Bronchial epithelial cell (primary cell): Measurements from ENCODE around the gene PIAS4. TPM values are rescaled to one million over a fixed set of nuclear protein-coding genes. Genes with fewer than 3 reads are reported as not detected.

Experiments used
- DNase-seq: peaks from one replicate; pipeline ENCODE4 v3.0.0-alpha.2; 2010; ENCODE audit warnings: low read depth
- FAIRE-seq: peaks from 2 replicates; lab custom pipeline; 2011; peaks lifted over from hg19 to GRCh38; lab: Jason Lieb, UNC
- H3K27me3 ChIP-seq: 2 replicates; pipeline ENCODE4 v1.5.1; 2011; ENCODE audit warnings: low read length; ENCODE audit not compliant: control insufficient read depth, insufficient read depth
- H3K36me3 ChIP-seq: 2 replicates; pipeline ENCODE4 v1.5.1; 2011; ENCODE audit warnings: low read length; ENCODE audit not compliant: control insufficient read depth, insufficient read depth
- H3K4me3 ChIP-seq: 2 replicates; pipeline ENCODE4 v1.5.1; 2011; ENCODE audit warnings: mild to moderate bottlenecking, low read depth, low read length, control low read depth
- total RNA-seq: library from RNA; depleted of rRNA; stranded (reverse); fragments of >200 nt; gene quantifications from 2 replicates; pipeline ENCODE4 v1.2.1, GENCODE V29; 2014
- TF ChIP-seq, protein P1 (sequence below): IDR thresholded peaks from 2 replicates; pipeline ENCODE4 v1.5.1; 2011; ENCODE audit warnings: mild to moderate bottlenecking, moderate library complexity, low read length, control low read depth, inconsistent platforms; ENCODE audit not compliant: insufficient read depth, severe bottlenecking

The PIAS4 gene
- total RNA-seq, 1 donor from 2014 or later, result 10.0 TPM

DNA sequence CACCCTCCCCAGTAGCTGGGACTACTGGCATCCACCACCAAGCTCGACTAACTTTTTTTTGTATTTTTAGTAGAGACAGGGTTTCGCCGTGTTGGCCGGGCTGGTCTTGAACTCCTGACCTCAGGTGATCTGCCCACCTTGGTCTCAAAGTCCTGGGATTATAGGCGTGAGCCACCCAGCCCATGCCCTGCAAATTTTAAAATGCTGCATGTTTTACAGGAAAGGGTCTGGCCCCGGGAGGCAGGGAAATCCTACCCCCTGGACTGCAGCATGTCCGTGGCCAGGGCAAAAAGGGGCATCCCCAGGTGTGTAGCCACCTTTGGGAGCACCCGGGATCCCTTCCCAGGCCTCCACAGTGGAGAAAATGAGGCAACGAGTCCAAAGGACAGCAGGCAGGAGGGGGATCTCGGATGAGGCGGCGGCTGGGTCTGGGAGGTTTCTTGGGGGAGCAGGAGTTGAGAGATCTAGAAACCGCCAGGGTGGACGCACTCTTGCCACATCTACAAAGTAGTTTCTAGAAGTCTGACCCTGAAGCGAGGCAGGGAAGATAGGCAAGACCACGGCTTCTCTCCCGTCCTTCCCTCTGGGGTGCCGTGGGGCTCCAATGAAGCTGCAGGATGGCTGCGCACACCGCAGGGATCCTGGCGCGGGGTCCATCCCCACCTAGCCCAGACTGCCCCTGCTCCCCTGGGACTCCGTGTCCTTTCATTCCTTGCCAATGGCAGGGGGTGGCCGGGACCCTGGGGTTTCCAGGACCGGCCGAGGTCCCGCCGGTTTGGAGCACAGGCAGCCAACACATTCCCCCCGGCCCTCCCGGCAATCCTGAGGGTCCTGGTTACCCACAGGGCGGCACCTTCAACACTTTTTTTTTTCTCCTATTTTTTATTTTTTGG lies 80.5 kb downstream of the PIAS4 start:
- peaks cover 6% of the 10 kb centered on the region for H3K36me3 ChIP-seq
- H3K27me3 ChIP-seq, result no peaks in the 10 kb centered on the region
- H3K4me3 ChIP-seq, result no peak overlapping the region
- FAIRE-seq, result no peak
- TF ChIP-seq, protein P1, sequence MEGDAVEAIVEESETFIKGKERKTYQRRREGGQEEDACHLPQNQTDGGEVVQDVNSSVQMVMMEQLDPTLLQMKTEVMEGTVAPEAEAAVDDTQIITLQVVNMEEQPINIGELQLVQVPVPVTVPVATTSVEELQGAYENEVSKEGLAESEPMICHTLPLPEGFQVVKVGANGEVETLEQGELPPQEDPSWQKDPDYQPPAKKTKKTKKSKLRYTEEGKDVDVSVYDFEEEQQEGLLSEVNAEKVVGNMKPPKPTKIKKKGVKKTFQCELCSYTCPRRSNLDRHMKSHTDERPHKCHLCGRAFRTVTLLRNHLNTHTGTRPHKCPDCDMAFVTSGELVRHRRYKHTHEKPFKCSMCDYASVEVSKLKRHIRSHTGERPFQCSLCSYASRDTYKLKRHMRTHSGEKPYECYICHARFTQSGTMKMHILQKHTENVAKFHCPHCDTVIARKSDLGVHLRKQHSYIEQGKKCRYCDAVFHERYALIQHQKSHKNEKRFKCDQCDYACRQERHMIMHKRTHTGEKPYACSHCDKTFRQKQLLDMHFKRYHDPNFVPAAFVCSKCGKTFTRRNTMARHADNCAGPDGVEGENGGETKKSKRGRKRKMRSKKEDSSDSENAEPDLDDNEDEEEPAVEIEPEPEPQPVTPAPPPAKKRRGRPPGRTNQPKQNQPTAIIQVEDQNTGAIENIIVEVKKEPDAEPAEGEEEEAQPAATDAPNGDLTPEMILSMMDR, result no peak
- DNase-seq, result no peak

DNA sequence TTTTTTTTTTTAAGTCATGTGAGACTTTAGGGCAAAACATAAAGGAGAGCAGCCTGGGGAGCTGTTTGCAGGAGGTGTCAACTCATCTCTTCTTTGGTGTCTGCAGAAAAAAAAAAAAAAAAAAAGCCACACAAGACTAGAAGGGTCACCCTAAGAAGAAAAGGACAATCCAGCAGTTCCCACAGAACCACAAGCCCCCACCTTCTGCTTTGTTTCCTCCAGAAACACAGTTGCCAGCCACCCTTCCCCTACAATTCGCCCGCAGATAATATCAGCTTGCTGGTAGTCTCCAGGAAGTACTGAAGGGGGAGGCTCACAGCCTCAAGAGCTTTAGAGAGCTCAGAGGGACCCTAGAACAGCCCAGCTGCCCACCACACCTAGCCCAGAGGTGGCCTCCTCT lies 81.4 kb downstream of the PIAS4 start:
- H3K27me3 ChIP-seq, result no peaks in the 10 kb centered on the region
- H3K4me3 ChIP-seq, result no peak overlapping the region
- TF ChIP-seq, protein P1, result no peak
- FAIRE-seq (no peak), DNase-seq (no peak)
- peaks cover 7% of the 10 kb centered on the region for H3K36me3 ChIP-seq

Other genes starting within 250 kb of the PIAS4 start
- gene APBA3, start 246.0 kb upstream of the PIAS4 start, total RNA-seq, result 11.3 and 17.8 TPM in 2 replicates
- gene MRPL54, start 245.1 kb upstream of the PIAS4 start, total RNA-seq, result 84.8 and 87.3 TPM in 2 replicates
- gene RAX2, start 235.5 kb upstream of the PIAS4 start, total RNA-seq, result not detected in 2 replicates
- gene MATK, start 221.4 kb upstream of the PIAS4 start, total RNA-seq, result not detected in 2 replicates
- gene ZFR2, start 138.7 kb upstream of the PIAS4 start, total RNA-seq, result not detected in 2 replicates
- not detected in 2 replicates for gene ATCAY, start 127.1 kb upstream of the PIAS4 start, total RNA-seq
- gene NMRK2, start 74.7 kb upstream of the PIAS4 start, total RNA-seq, result not detected in 2 replicates
- gene DAPK3, start 36.6 kb upstream of the PIAS4 start, total RNA-seq, result 105 and 128 TPM in 2 replicates
- gene EEF2, start 22.3 kb upstream of the PIAS4 start, total RNA-seq, result 3,055 and 4,680 TPM in 2 replicates
- gene ZBTB7A, start 59.2 kb downstream of the PIAS4 start, total RNA-seq, result 15.3 and 29.2 TPM in 2 replicates
- 116 and 178 TPM in 2 replicates for gene MAP2K2, start 116.4 kb downstream of the PIAS4 start, total RNA-seq
- not detected in 2 replicates for gene CREB3L3, start 145.9 kb downstream of the PIAS4 start, total RNA-seq
- gene SIRT6, start 174.8 kb downstream of the PIAS4 start, total RNA-seq, result 11.8 and 14.6 TPM in 2 replicates
- 0.26 TPM in 2 replicates for gene ANKRD24, start 175.0 kb downstream of the PIAS4 start, total RNA-seq
- gene EBI3, start 221.8 kb downstream of the PIAS4 start, total RNA-seq, result not detected in 2 replicates
- 19.0 and 24.3 TPM in 2 replicates for gene YJU2, start 239.3 kb downstream of the PIAS4 start, total RNA-seq